HG03045 (cell line): ENCODE data around the gene GSTM1.

ENCODE experiments used
- ATAC-seq: cut with Tn5 transposase; IDR thresholded peaks from one replicate; pipeline ENCODE4 v1.9.1; 2021; ENCODE audit warnings: mild to moderate bottlenecking, moderate library complexity; ENCODE audit not compliant: unreplicated experiment

GSTM1 gene

GRCh38 chr1:109726007-109726406, 38.4 kb downstream of the GSTM1 start:
- ATAC-seq: no peak

GRCh38 chr1:109726728-109727373, 39.2 kb downstream of the GSTM1 start:
- no peak for ATAC-seq

- ATAC-seq: no peak
Measured at GRCh38 chr1:109728870-109729269, 41.3 kb downstream of the GSTM1 start.

GRCh38 chr1:109730666-109731065, 43.0 kb downstream of the GSTM1 start:
- ATAC-seq: no peak

GRCh38 chr1:109732390-109732881, 44.8 kb downstream of the GSTM1 start:
- no peak for ATAC-seq

- ATAC-seq: no peak
Measured at GRCh38 chr1:109733236-109733870, 45.7 kb downstream of the GSTM1 start.

GRCh38 chr1:109739738-109740614, 52.4 kb downstream of the GSTM1 start:
- peak; percentile 92 for ATAC-seq

GRCh38 chr1:109740615-109741373, 53.2 kb downstream of the GSTM1 start, which contains the start of gene GSTM3:
GSTM3 (minus strand) TSS chr1:109741038; CDS start chr1:109740287, 751 bp downstream.
- ATAC-seq: no peak
